GM19099 (cell line): Measurements from ENCODE around the gene TWIST1.

ENCODE experiments used
- POLR2A ChIP-seq: IDR thresholded peaks from 3 replicates; pipeline ENCODE4 v1.6.1; 2011; ENCODE audit warnings: low read depth; ENCODE audit not compliant: insufficient read length; ENCODE audit errors: extremely low read depth

TWIST1 gene

GRCh38 chr7:19106241-19107080 is 11.0 kb downstream of the TWIST1 start:
- TF ChIP-seq POLR2A = no peak

- no peak for TF ChIP-seq POLR2A
Measured at GRCh38 chr7:19105546-19105945, 11.9 kb downstream of the TWIST1 start.

- TF ChIP-seq POLR2A = no peak
Measured at GRCh38 chr7:19104811-19105210, 12.6 kb downstream of the TWIST1 start.

- no peak for TF ChIP-seq POLR2A
Measured at GRCh38 chr7:19102884-19103283, 14.6 kb downstream of the TWIST1 start.

- no peak for TF ChIP-seq POLR2A
Measured at GRCh38 chr7:19101909-19102308, 15.5 kb downstream of the TWIST1 start.

GRCh38 chr7:19101472-19101871 is 16.0 kb downstream of the TWIST1 start:
- no peak for TF ChIP-seq POLR2A

- TF ChIP-seq POLR2A = no peak
Measured at GRCh38 chr7:19099924-19100323, 17.5 kb downstream of the TWIST1 start.

GRCh38 chr7:19099194-19099593 is 18.2 kb downstream of the TWIST1 start:
- TF ChIP-seq POLR2A = no peak

GRCh38 chr7:19098510-19098909 is 18.9 kb downstream of the TWIST1 start:
- TF ChIP-seq POLR2A = no peak

GRCh38 chr7:19097165-19098055 is 20.0 kb downstream of the TWIST1 start:
- no peak for TF ChIP-seq POLR2A

GRCh38 chr7:19095353-19095860 is 22.0 kb downstream of the TWIST1 start:
- TF ChIP-seq POLR2A = no peak

GRCh38 chr7:19094598-19095352 is 22.7 kb downstream of the TWIST1 start:
- TF ChIP-seq POLR2A = no peak

- TF ChIP-seq POLR2A = no peak
Measured at GRCh38 chr7:19094138-19094537, 23.3 kb downstream of the TWIST1 start.

- TF ChIP-seq POLR2A = no peak
Measured at GRCh38 chr7:19091550-19092200, 25.8 kb downstream of the TWIST1 start.
